SK-N-SH (cell line): Measurements from ENCODE around the gene TEAD1. TPM values are rescaled to one million over a fixed set of nuclear protein-coding genes. Genes with fewer than 3 reads are reported as not detected.

Experiments
- CTCF ChIA-PET: fragments of 300-600, 350-600 bp; formaldehyde crosslinking; extraction: SDS; loops from one replicate; lab custom pipeline; 2021; lab: Yijun Ruan, JAX
- POLR2A ChIA-PET: fragments of 350-600 bp; sonication (Branson Sonifier 250); formaldehyde crosslinking; extraction: SDS; loops from one replicate; lab custom pipeline; 2020; ENCODE audit warnings: antibody characterized with exemption, inconsistent platforms; lab: Yijun Ruan, JAX
- DNase-seq: peaks from one replicate; pipeline ENCODE4 v3.0.0; 2012
- H2AFZ ChIP-seq: fragments of 200-600 bp; sonication (generic); 2 replicates; pipeline ENCODE4 v1.8.1; 2016; ENCODE audit warnings: antibody characterized with exemption, mild to moderate bottlenecking, low read depth
- H3F3A ChIP-seq: fragments of 200-600 bp; sonication (generic); replicated peaks from 2 replicates; pipeline ENCODE3; 2016; ENCODE audit warnings: antibody characterized with exemption, mild to moderate bottlenecking; ENCODE audit not compliant: insufficient read depth
- H3K27ac ChIP-seq, 2 experiments: fragments of 200-500 bp in 1 of 2; fragments of 200-600 bp in 1 of 2; sonication (Bioruptor generic) in 1 of 2; sonication (generic), shearing (Covaris generic) in 1 of 2; 2 replicates each; pipeline versions ENCODE4 v1.5.1 to v1.6.1; 2014 to 2016; ENCODE audit warnings: low read depth in 2 of 2, inconsistent platforms in 1 of 2, low read length in 1 of 2, mild to moderate bottlenecking in 1 of 2, mixed read lengths in 1 of 2
- H3K27me3 ChIP-seq: fragments of 200-600 bp; sonication (generic), shearing (Covaris generic); 2 replicates; pipeline ENCODE4 v1.6.1; 2016; ENCODE audit warnings: mixed run types; ENCODE audit not compliant: insufficient read depth
- H3K36me3 ChIP-seq, 2 experiments: fragments of 200-500 bp in 1 of 2; fragments of 200-600 bp in 1 of 2; sonication (Bioruptor generic) in 1 of 2; sonication (generic) in 1 of 2; replicated peaks in 1 of 2; 2 replicates each; pipeline versions ENCODE3 to v1.5.1; 2014 to 2016; ENCODE audit warnings: low read length in 1 of 2, mild to moderate bottlenecking in 1 of 2; ENCODE audit not compliant: insufficient read depth in 2 of 2, control insufficient read depth in 1 of 2
- H3K4me1 ChIP-seq, 2 experiments: fragments of 200-500 bp in 1 of 2; fragments of 200-600 bp in 1 of 2; sonication (Bioruptor generic) in 1 of 2; sonication (generic), shearing (Covaris generic) in 1 of 2; 2 replicates each; pipeline versions ENCODE4 v1.5.1 to v1.6.1; 2014 to 2016; ENCODE audit warnings: low read depth in 1 of 2, low read length in 1 of 2, mixed run types in 1 of 2; ENCODE audit not compliant: insufficient read depth in 2 of 2, control insufficient read depth in 1 of 2
- H3K4me2 ChIP-seq: fragments of 200-600 bp; sonication (generic), shearing (Covaris generic); 2 replicates; pipeline ENCODE4 v1.6.1; 2017; ENCODE audit warnings: mixed run types
- H3K4me3 ChIP-seq, 2 experiments: fragments of 200-500 bp in 1 of 2; fragments of 200-600 bp in 1 of 2; sonication (Bioruptor generic) in 1 of 2; sonication (generic), shearing (Covaris generic) in 1 of 2; 2 replicates each; pipeline versions ENCODE4 v1.5.1 to v1.8.1; 2014 to 2016; ENCODE audit warnings: low read depth in 2 of 2, inconsistent platforms in 1 of 2, low read length in 1 of 2, mild to moderate bottlenecking in 1 of 2, mixed read lengths in 1 of 2, moderate library complexity in 1 of 2
- H3K79me2 ChIP-seq: fragments of 200-600 bp; sonication (generic); 2 replicates; pipeline ENCODE4 v1.8.1; 2017; ENCODE audit warnings: mild to moderate bottlenecking; ENCODE audit not compliant: insufficient read depth
- H3K9ac ChIP-seq: fragments of 200-600 bp; sonication (generic); 2 replicates; pipeline ENCODE4 v1.6.1; 2017; ENCODE audit warnings: mixed run types
- H3K9me2 ChIP-seq: fragments of 200-600 bp; sonication (generic); 2 replicates; pipeline ENCODE4 v1.6.1; 2017; ENCODE audit warnings: mixed run types
- H3K9me3 ChIP-seq: fragments of 200-600 bp; sonication (generic); 2 replicates; pipeline ENCODE4 v1.6.1; 2017; ENCODE audit warnings: mixed run types, mild to moderate bottlenecking, moderate library complexity
- H4K20me1 ChIP-seq: fragments of 200-600 bp; sonication (generic); 2 replicates; pipeline ENCODE4 v1.6.1; 2017; ENCODE audit warnings: mild to moderate bottlenecking, mixed run types; ENCODE audit not compliant: insufficient read depth
- CTCF ChIP-seq: fragments of 200-600 bp; sonication (generic); IDR thresholded peaks from 2 replicates; pipeline ENCODE4 v1.6.1; 2017; ENCODE audit warnings: antibody characterized with exemption, mild to moderate bottlenecking, moderate library complexity
- ELF1 ChIP-seq: IDR thresholded peaks from 2 replicates; pipeline ENCODE4 v1.4.0; 2012
- EP300 ChIP-seq, 2 experiments: IDR thresholded peaks; 2 replicates each; pipeline versions ENCODE4 v1.4.0 to v1.6.1; 2012; ENCODE audit warnings: borderline replicate concordance in 1 of 2, low read depth in 1 of 2, low read length in 1 of 2
- EZH2phosphoT487 ChIP-seq: fragments of 200-600 bp; sonication (generic); IDR thresholded peaks from 2 replicates; pipeline ENCODE4 v1.6.1; 2017; ENCODE audit warnings: low read depth, mixed run types, mild to moderate bottlenecking, antibody characterized with exemption, moderate library complexity, borderline replicate concordance
- FOSL2 ChIP-seq: IDR thresholded peaks from 2 replicates; pipeline ENCODE4 v1.4.0; 2012; ENCODE audit warnings: low read depth, mild to moderate bottlenecking, moderate library complexity, borderline replicate concordance
- GABPA ChIP-seq: IDR thresholded peaks from 2 replicates; pipeline ENCODE4 v1.4.0; 2012; ENCODE audit warnings: low read depth, mild to moderate bottlenecking
- IRF3 ChIP-seq: fragments of 150-350 bp; IDR thresholded peaks from 2 replicates; pipeline ENCODE4 v1.6.1; 2016; ENCODE audit warnings: mild to moderate bottlenecking, low read depth, low read length
- JUND ChIP-seq: IDR thresholded peaks from 2 replicates; pipeline ENCODE4 v1.4.0; 2012
- MAX ChIP-seq: IDR thresholded peaks from 2 replicates; pipeline ENCODE4 v1.4.0; 2012; ENCODE audit warnings: low read depth
- MEF2A ChIP-seq: IDR thresholded peaks from 2 replicates; pipeline ENCODE4 v1.4.0; 2012; ENCODE audit warnings: low read depth, borderline replicate concordance
- NFIC ChIP-seq: IDR thresholded peaks from 2 replicates; pipeline ENCODE4 v1.4.0; 2012; ENCODE audit warnings: borderline replicate concordance
- NRF1 ChIP-seq: IDR thresholded peaks from 2 replicates; pipeline ENCODE4 v1.6.1; 2012; ENCODE audit warnings: low read depth, mild to moderate bottlenecking, low read length
- RAD21 ChIP-seq: IDR thresholded peaks from 2 replicates; pipeline ENCODE4 v1.6.1; 2012; ENCODE audit warnings: mild to moderate bottlenecking, low read length
- RCOR1 ChIP-seq: fragments of 150-350 bp; IDR thresholded peaks from 2 replicates; pipeline ENCODE4 v1.6.1; 2017; ENCODE audit warnings: antibody characterized with exemption, low read length
- RFX5 ChIP-seq: IDR thresholded peaks from 2 replicates; pipeline ENCODE4 v1.6.1; 2012; ENCODE audit warnings: mild to moderate bottlenecking, improper control_type of control experiment, low read length
- RXRA ChIP-seq: IDR thresholded peaks from 2 replicates; pipeline ENCODE4 v1.4.0; 2012; ENCODE audit warnings: low read depth, mild to moderate bottlenecking, borderline replicate concordance
- TCF12 ChIP-seq: IDR thresholded peaks from 2 replicates; pipeline ENCODE4 v1.4.0; 2012
- TEAD4 ChIP-seq: IDR thresholded peaks from 2 replicates; pipeline ENCODE4 v1.4.0; 2012; ENCODE audit warnings: mild to moderate bottlenecking, borderline replicate concordance; ENCODE audit not compliant: insufficient read depth
- USF1 ChIP-seq: IDR thresholded peaks from 2 replicates; pipeline ENCODE4 v1.4.0; 2012; ENCODE audit warnings: low read depth, borderline replicate concordance
- USF2 ChIP-seq: fragments of 150-350 bp; IDR thresholded peaks from 2 replicates; pipeline ENCODE4 v1.6.1; 2017; ENCODE audit warnings: antibody characterized with exemption, low read length, low read depth, borderline replicate concordance
- WGBS: methylation state at CpG from one replicate; pipeline ENCODE4 v1.1.6; 2017; ENCODE audit warnings: low lambda C conversion rate; 5-methylcytosine and 5-hydroxymethylcytosine counted together
- polyA plus RNA-seq, 3 experiments: library from polyadenylated mRNA; depleted of rRNA; stranded (reverse); fragments of >200 nt; gene quantifications; 2 replicates each; pipeline ENCODE4 v1.2.3, GENCODE V29; 2012

The TEAD1 gene
- polyA plus RNA-seq, 1 of the 3 experiments (the other 2 are of a cell fraction), result 31.2 TPM

- peaks cover 79% of the 10 kb centered on the region for H4K20me1 ChIP-seq
- POLR2A ChIA-PET, result no interaction called here
These were observed 86.8 kb downstream of the TEAD1 start for GRCh38 chr11:12761029-12761428.

GRCh38 chr11:12762278-12762677, 88.1 kb downstream of the TEAD1 start:
- H3K79me2 ChIP-seq, result peaks cover 100% of the 10 kb centered on the region
- peaks cover 3% of the 10 kb centered on the region for H3F3A ChIP-seq
- H3K9me3 ChIP-seq, result no peaks in the 10 kb centered on the region
- H4K20me1 ChIP-seq, result peaks cover 66% of the 10 kb centered on the region
- no peaks in the 10 kb centered on the region for H3K27me3 ChIP-seq
- peaks cover 15 to 30% of the 10 kb centered on the region in 2 experiments for H3K36me3 ChIP-seq
- no peak overlapping the region for H3K4me2 ChIP-seq
- no peak overlapping the region for H3K4me3 ChIP-seq
- H3K4me1 ChIP-seq, result peaks cover 12 to 30% of the 10 kb centered on the region in 2 experiments; a peak in 3 of 4 replicates
- H3K9ac ChIP-seq, result no peak overlapping the region
- H2AFZ ChIP-seq, result no peak overlapping the region
- H3K27ac ChIP-seq, result no peak overlapping the region
- no peak for DNase-seq
- POLR2A ChIA-PET, result no interaction called here
- 91% methylated on average over 5 of the region's 5 CpGs for WGBS
- no peaks in the 10 kb centered on the region for H3K9me2 ChIP-seq
- CTCF ChIA-PET, result no interaction called here
- TF ChIP-seq RCOR1 (no peak), IRF3 (no peak), FOSL2 (no peak), NFIC (no peak), USF1 (no peak), EP300 (IDR thresholded peaks at IDR 0.05; ENCODE audit: borderline replicate concordance in 1 of 2, low read depth in 1 of 2, low read length in 1 of 2) (no peak), GABPA (no peak), EZH2phosphoT487 (no peak), RFX5 (no peak), TCF12 (no peak), MEF2A (no peak), RXRA (no peak), MAX (no peak), NRF1 (no peak), RAD21 (no peak), TEAD4 (no peak), JUND (no peak)

More at GRCh38 chr11:12761029-12761428, 86.8 kb downstream of the TEAD1 start:
- Histone ChIP-seq H3K79me2 (peaks cover 100% of the 10 kb centered on the region), H3K4me2 (no peak overlapping the region), H3K9ac (no peak overlapping the region), H3K27ac (no peak overlapping the region), H3K9me3 (no peaks in the 10 kb centered on the region), H3K9me2 (no peaks in the 10 kb centered on the region), H3F3A (peaks cover 6% of the 10 kb centered on the region), H2AFZ (no peak overlapping the region), H3K4me3 (no peak overlapping the region), H3K4me1 (peaks cover 7 to 27% of the 10 kb centered on the region in 2 experiments; a peak in 3 of 4 replicates), H3K36me3 (peaks cover 15 to 23% of the 10 kb centered on the region in 2 experiments), H3K27me3 (no peaks in the 10 kb centered on the region)
- TF ChIP-seq USF2 (no peak), CTCF (peak; percentile 60), RCOR1 (no peak), RAD21 (peak; percentile 27; the same call in 1 of the 2 replicates), ELF1 (no peak), EP300 (IDR thresholded peaks at IDR 0.05; ENCODE audit: borderline replicate concordance in 1 of 2, low read depth in 1 of 2, low read length in 1 of 2) (no peak)
- 61% methylated on average over 3 of the region's 3 CpGs for WGBS
- CTCF ChIA-PET, result interaction anchor here (1.1 kb wide), 1 partner anchor 9 kb away, joined by 3 read pairs; no protein-coding TSS in a partner anchor
- DNase-seq, result no peak
